GM23248 (cell line): ENCODE data around the gene LRRC61.
"Not testable (repeated sequence)": the region's sequence is repeated elsewhere in the genome, so short reads cannot be mapped to it uniquely, and the experiment has no call there.

Experiments used
- EZH2 ChIP-seq: fragments of 200-600 bp; sonication (generic); IDR thresholded peaks from 2 replicates; pipeline ENCODE4 v1.6.1; 2018; ENCODE audit warnings: antibody characterized with exemption, mild to moderate bottlenecking; ENCODE audit not compliant: insufficient read depth, poor library complexity, severe bottlenecking
- EZH2phosphoT487 ChIP-seq: fragments of 200-600 bp; sonication (generic); IDR thresholded peaks from 2 replicates; pipeline ENCODE4 v1.6.1; 2018; ENCODE audit warnings: antibody characterized with exemption, moderate library complexity, mild to moderate bottlenecking, low read depth; ENCODE audit not compliant: insufficient read depth

GRCh38 chr7:150305903-150306284 is 17.3 kb upstream of the LRRC61 start:
- TF ChIP-seq EZH2, EZH2phosphoT487: not testable (repeated sequence)
